Endothelial cell of umbilical vein (primary cell): ENCODE measurements around the gene LPP.

ENCODE experiments used
- CTCF ChIP-seq, 2 donors: IDR thresholded peaks; 1 replicate in 1 of 2; 2 replicates in 1 of 2; pipeline ENCODE4 v1.5.1; 2011; ENCODE audit warnings: low read length in 2 of 2, mild to moderate bottlenecking in 2 of 2, moderate library complexity in 2 of 2, control low read depth in 1 of 2, inconsistent platforms in 1 of 2, low read depth in 1 of 2; ENCODE audit not compliant: insufficient read depth in 1 of 2; ENCODE audit errors: extremely low read depth in 1 of 2
- EZH2 ChIP-seq: IDR thresholded peaks from 2 replicates; pipeline ENCODE4 v1.6.1; 2012; ENCODE audit warnings: borderline replicate concordance, low read depth, mild to moderate bottlenecking, moderate library complexity, low read length, inconsistent platforms; ENCODE audit not compliant: severe bottlenecking
- FOS ChIP-seq: IDR thresholded peaks from 2 replicates; pipeline ENCODE4 v1.6.1; 2011; ENCODE audit warnings: mild to moderate bottlenecking, low read length, moderate library complexity, borderline replicate concordance; ENCODE audit not compliant: insufficient read depth
- JUN ChIP-seq: IDR thresholded peaks from 2 replicates; pipeline ENCODE4 v1.6.1; 2011; ENCODE audit warnings: borderline replicate concordance, low read depth; ENCODE audit not compliant: insufficient read length, insufficient read depth
- MAX ChIP-seq: IDR thresholded peaks from 2 replicates; pipeline ENCODE4 v1.6.1; 2011; ENCODE audit not compliant: insufficient read depth, insufficient read length
- MYC ChIP-seq: IDR thresholded peaks from one replicate; pipeline ENCODE4 v1.6.1; 2011; ENCODE audit warnings: mild to moderate bottlenecking, low read depth, low read length
- POLR2A ChIP-seq: IDR thresholded peaks from 2 replicates; pipeline ENCODE4 v1.6.1; 2012; ENCODE audit warnings: low read depth, mild to moderate bottlenecking, control low read depth, low read length
- POLR2AphosphoS5 ChIP-seq: IDR thresholded peaks from 2 replicates; pipeline ENCODE4 v1.6.1; 2012; ENCODE audit warnings: low read depth, mild to moderate bottlenecking, control low read depth, low read length, moderate library complexity; ENCODE audit not compliant: insufficient read depth

- TF ChIP-seq POLR2AphosphoS5: no peak
- TF ChIP-seq POLR2A: no peak
- no peak for TF ChIP-seq CTCF (IDR thresholded peaks at IDR 0.05; ENCODE audit: extremely low read depth in 1 of 2, insufficient read depth in 1 of 2, low read depth in 1 of 2, low read length in 2 of 2)
- TF ChIP-seq JUN: no peak
- no peak for TF ChIP-seq MYC
- no peak for TF ChIP-seq MAX
- no peak for TF ChIP-seq EZH2
- no peak for TF ChIP-seq FOS
Measured at GRCh38 chr3:188911026-188911850, 757.3 kb downstream of the LPP start.
